NB4 (cell line): ENCODE measurements around the gene TPO.
"Not testable (repeated sequence)": the region's sequence is repeated elsewhere in the genome, so short reads cannot be mapped to it uniquely, and the experiment has no call there.

Experiments used
- DNase-seq: peaks from one replicate; pipeline ENCODE4 v3.0.0; 2010; ENCODE audit warnings: low read depth
- H3K4me3 ChIP-seq: one replicate; pipeline ENCODE4 v1.5.1; 2011; ENCODE audit warnings: mild to moderate bottlenecking, low read depth, low read length, moderate library complexity
- MYC ChIP-seq: IDR thresholded peaks from 2 replicates; pipeline ENCODE4 v1.6.1; 2011; ENCODE audit warnings: low read depth, low read length
- POLR2A ChIP-seq: IDR thresholded peaks from 2 replicates; pipeline ENCODE4 v1.6.1; 2011; ENCODE audit warnings: mild to moderate bottlenecking; ENCODE audit not compliant: insufficient read length; ENCODE audit errors: extremely low read depth
- TF ChIP-seq, protein P1 (sequence below): IDR thresholded peaks from 2 replicates; pipeline ENCODE4 v1.6.1; 2011; ENCODE audit warnings: low read depth, low read length
- TF ChIP-seq, protein P2 (sequence below): IDR thresholded peaks from one replicate; pipeline ENCODE4 v1.5.1; 2012; ENCODE audit warnings: low read depth, low read length

The TPO gene

GRCh38 chr2:1563943-1564891 lies 151.0 kb downstream of the TPO start:
- TF ChIP-seq MYC (no peak), POLR2A (no peak)
- TF ChIP-seq, protein P1, sequence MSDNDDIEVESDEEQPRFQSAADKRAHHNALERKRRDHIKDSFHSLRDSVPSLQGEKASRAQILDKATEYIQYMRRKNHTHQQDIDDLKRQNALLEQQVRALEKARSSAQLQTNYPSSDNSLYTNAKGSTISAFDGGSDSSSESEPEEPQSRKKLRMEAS = no peak
- TF ChIP-seq, protein P2, sequence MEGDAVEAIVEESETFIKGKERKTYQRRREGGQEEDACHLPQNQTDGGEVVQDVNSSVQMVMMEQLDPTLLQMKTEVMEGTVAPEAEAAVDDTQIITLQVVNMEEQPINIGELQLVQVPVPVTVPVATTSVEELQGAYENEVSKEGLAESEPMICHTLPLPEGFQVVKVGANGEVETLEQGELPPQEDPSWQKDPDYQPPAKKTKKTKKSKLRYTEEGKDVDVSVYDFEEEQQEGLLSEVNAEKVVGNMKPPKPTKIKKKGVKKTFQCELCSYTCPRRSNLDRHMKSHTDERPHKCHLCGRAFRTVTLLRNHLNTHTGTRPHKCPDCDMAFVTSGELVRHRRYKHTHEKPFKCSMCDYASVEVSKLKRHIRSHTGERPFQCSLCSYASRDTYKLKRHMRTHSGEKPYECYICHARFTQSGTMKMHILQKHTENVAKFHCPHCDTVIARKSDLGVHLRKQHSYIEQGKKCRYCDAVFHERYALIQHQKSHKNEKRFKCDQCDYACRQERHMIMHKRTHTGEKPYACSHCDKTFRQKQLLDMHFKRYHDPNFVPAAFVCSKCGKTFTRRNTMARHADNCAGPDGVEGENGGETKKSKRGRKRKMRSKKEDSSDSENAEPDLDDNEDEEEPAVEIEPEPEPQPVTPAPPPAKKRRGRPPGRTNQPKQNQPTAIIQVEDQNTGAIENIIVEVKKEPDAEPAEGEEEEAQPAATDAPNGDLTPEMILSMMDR = no peak
- no peak overlapping the region for H3K4me3 ChIP-seq
- DNase-seq = no peak

DNA sequence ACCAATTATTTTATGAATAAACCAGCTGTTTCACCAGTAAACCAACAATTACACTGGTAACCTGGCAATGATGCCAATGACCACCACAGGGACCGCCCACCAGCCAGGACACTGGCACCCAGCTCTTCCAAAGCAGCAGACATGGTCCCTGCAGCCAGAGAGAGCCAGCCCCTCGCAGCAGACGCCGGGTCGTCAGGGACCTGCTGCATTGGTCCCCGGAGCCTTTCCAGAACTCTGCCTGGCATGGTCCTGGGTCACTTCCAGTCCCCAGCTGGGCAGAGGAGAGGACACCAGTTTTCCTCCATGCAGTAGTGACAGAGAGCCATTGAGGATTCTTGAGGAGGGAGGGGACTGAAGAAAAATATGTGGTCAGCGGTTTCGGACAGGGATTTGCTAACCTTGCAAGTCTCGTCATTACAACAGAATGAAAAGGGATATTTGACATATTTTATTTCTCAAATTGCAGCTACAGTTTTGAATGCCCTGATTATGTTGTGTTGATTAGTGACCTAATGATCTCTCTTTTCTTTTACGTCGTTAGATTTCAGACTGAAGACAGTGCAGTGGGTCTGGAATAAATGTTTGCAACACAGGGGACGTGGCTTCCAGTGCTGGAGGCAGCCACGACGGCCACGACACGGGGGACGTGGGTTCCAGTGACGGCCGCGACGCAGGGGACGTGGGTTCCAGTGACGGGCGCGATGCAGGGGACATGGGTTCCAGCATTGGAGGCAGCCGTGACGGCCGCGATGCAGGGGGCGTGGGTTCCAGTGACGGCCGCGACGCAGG lies 154.5 kb downstream of the TPO start:
- TF ChIP-seq, protein P2 = no peak
- TF ChIP-seq POLR2A = no peak
- TF ChIP-seq, protein P1 = no peak
- no peak for TF ChIP-seq MYC
- H3K4me3 ChIP-seq = no peak overlapping the region
- no peak for DNase-seq

DNA sequence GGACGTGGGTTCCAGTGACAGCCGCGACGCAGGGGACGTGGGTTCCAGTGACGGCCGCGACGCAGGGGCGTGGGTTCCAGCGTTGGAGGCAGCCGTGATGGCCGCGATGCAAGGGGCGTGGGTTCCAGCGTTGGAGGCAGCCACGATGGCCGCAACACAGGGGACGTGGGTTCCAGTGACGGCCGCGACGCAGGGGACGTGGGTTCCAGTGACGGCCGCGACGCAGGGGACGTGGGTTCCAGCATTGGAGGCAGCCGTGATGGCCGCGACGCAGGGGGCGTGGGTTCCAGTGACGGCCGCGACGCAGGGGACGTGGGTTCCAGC lies 155.0 kb downstream of the TPO start:
- not testable (repeated sequence) for DNase-seq, H3K4me3 ChIP-seq

DNA sequence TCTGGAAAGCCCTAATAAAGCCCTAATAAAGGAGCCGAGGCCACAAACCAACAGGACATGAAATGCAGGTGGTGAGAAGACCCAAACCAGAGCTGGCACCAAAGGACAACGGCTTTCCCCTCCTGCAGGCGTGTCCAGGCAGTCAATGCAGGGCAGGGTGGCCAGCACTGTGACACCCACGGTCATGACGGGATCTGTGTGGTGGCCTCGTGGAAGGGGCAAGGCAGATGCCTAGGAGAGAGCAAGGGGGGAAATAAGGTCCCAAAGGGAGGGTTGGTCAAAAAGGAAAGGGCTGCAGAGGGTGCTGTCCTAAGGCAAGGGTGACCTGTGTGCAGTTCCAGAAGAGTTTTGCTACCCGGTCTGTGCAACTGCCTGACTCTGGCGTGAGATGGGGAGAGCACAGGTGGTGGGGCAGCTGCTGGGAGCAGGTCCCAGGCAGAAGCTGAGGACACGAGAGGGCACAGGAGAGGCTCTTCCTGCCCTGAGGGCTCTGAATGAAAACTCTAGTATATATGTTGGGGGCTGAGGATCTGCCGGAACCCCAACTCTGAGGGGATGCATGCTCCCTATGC lies 156.7 kb downstream of the TPO start:
- TF ChIP-seq, protein P2 = no peak
- TF ChIP-seq, protein P1 = no peak
- no peak for TF ChIP-seq POLR2A
- no peak for TF ChIP-seq MYC
- DNase-seq = no peak
- no peak overlapping the region for H3K4me3 ChIP-seq

DNA sequence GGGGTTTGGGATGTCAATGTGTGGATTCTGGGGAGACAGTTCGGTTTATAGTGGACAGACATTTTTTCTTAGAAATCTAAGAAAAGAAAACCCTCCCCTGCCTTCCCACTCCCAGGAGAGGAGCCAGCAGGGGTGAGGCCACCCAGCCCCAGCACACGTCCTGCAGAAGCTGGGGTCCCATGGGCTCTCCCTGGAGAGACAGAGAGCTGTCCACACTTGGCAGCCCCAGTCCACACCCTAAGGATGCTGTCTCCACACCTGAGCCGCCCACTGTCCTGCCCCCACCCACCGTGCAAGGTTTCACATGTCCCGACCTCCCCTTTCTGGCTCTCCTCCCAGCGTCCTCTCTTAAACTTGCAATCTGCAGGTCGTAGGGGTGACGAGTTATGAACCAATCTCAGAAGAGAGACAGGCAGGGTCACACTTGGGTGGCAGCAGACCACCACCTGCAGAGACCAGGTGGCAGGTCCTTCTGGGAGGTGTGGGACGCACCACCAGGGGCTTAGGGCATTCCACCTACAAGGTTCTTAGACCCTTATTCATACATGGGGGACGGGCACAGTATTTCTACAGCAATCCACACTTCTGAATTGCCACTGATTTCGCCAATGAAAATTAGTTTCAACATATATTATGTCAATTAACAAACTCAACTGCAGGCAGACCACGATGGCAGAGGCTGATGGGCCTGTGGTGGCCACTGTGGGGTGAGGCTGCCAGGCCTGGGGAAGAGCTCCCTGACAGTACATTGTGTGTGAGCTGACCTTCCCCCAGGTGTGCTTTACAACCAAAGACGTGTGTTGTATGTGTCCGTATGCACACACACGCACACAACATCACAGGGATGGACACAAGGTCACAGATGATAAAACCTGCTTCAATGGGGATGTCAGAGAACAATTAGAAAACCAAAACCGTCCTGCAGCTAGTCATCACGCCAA lies 158.5 kb downstream of the TPO start:
- H3K4me3 ChIP-seq = no peak overlapping the region
- no peak for DNase-seq
- TF ChIP-seq POLR2A = no peak
- TF ChIP-seq, protein P1 = no peak
- TF ChIP-seq, protein P2 = no peak
- TF ChIP-seq MYC = no peak
